ENCODE results near the gene KLRC4.
"Not testable (repeated sequence)": the region's sequence is repeated elsewhere in the genome, so short reads cannot be mapped to it uniquely, and the experiment has no call there.

DNA sequence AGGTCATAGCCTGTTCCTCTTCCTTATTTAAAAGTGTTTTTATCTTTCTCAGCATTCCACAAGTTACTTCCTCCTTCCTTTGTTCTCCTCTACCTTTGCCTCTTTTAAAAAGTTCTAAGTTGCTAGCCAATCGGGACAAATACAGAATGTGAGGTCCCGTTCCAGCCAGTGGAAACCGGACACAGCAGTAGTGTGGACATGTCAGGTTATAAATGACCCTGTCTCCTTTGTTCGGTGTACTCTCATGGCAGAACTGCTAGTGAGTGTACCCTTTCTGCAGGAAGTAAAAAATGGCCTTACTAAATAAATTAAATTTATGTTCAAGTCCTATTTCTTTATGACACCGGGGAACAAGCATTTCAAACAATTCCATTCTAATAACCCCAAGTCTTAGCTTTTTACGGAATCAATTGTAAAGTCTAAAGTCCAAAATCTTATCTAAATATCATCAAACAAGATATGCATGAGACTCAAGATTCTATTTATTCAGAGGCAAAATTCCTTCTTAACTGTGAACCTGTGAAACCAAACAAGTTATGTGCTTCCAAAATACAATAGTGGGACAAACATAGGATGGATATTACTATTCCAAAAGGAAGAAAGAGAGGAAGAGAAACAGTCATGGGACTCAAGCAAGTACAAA lies 37.5 kb downstream of the KLRC4 start:
- TF ChIP-seq, protein P1, sequence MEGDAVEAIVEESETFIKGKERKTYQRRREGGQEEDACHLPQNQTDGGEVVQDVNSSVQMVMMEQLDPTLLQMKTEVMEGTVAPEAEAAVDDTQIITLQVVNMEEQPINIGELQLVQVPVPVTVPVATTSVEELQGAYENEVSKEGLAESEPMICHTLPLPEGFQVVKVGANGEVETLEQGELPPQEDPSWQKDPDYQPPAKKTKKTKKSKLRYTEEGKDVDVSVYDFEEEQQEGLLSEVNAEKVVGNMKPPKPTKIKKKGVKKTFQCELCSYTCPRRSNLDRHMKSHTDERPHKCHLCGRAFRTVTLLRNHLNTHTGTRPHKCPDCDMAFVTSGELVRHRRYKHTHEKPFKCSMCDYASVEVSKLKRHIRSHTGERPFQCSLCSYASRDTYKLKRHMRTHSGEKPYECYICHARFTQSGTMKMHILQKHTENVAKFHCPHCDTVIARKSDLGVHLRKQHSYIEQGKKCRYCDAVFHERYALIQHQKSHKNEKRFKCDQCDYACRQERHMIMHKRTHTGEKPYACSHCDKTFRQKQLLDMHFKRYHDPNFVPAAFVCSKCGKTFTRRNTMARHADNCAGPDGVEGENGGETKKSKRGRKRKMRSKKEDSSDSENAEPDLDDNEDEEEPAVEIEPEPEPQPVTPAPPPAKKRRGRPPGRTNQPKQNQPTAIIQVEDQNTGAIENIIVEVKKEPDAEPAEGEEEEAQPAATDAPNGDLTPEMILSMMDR (IDR thresholded peaks at IDR 0.05), result not testable (repeated sequence)
- TF ChIP-seq JUND (IDR thresholded peaks at IDR 0.05); POLR2AphosphoS5 (IDR thresholded peaks at IDR 0.05; ENCODE audit: low read depth, low read length); TAF1 (IDR thresholded peaks at IDR 0.05; ENCODE audit: borderline replicate concordance, low read depth, low read length); SMC3 (IDR thresholded peaks at IDR 0.05; ENCODE audit: low read depth, low read length); SIN3A (IDR thresholded peaks at IDR 0.05; ENCODE audit: borderline replicate concordance, low read depth, low read length); NFIC (IDR thresholded peaks at IDR 0.05; ENCODE audit: borderline replicate concordance); RXRA (IDR thresholded peaks at IDR 0.05; ENCODE audit: borderline replicate concordance, low read depth); YY1 (IDR thresholded peaks at IDR 0.05; ENCODE audit: low read depth); EZH2phosphoT487 (IDR thresholded peaks at IDR 0.05; ENCODE audit: borderline replicate concordance, low read depth); FOXJ3 (CRISPR knock-in tag; IDR thresholded peaks at IDR 0.05); MEF2A (IDR thresholded peaks at IDR 0.05; ENCODE audit: borderline replicate concordance, low read depth): not testable (repeated sequence)
- TF ChIP-seq, protein P2, sequence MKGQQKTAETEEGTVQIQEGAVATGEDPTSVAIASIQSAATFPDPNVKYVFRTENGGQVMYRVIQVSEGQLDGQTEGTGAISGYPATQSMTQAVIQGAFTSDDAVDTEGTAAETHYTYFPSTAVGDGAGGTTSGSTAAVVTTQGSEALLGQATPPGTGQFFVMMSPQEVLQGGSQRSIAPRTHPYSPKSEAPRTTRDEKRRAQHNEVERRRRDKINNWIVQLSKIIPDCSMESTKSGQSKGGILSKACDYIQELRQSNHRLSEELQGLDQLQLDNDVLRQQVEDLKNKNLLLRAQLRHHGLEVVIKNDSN (IDR thresholded peaks at IDR 0.05; ENCODE audit: borderline replicate concordance, low read depth), result not testable (repeated sequence)
- TF ChIP-seq, protein P3, sequence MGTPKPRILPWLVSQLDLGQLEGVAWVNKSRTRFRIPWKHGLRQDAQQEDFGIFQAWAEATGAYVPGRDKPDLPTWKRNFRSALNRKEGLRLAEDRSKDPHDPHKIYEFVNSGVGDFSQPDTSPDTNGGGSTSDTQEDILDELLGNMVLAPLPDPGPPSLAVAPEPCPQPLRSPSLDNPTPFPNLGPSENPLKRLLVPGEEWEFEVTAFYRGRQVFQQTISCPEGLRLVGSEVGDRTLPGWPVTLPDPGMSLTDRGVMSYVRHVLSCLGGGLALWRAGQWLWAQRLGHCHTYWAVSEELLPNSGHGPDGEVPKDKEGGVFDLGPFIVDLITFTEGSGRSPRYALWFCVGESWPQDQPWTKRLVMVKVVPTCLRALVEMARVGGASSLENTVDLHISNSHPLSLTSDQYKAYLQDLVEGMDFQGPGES (IDR thresholded peaks at IDR 0.05; ENCODE audit: low read depth, low read length), result not testable (repeated sequence)
